Head of caudate nucleus (tissue), 42 donors: ENCODE measurements around the gene NKAIN4.
A peak's percentile ranks its signal among the peaks of the same experiment; 100 is the strongest.

Source experiments
- DNase-seq, 42 donors: peaks; one replicate each; pipeline versions ENCODE4 v3.0.0 to v3.0.0-alpha.2; 2020 to 2021; ENCODE audit warnings: mixed read lengths in 7 of 42
- intact Hi-C: fragments of 100-400 bp; cut with DNase I; formaldehyde crosslinking; loops from one replicate; pipeline ENCODE4 v1.15.0; 2022

Gene NKAIN4

DNA sequence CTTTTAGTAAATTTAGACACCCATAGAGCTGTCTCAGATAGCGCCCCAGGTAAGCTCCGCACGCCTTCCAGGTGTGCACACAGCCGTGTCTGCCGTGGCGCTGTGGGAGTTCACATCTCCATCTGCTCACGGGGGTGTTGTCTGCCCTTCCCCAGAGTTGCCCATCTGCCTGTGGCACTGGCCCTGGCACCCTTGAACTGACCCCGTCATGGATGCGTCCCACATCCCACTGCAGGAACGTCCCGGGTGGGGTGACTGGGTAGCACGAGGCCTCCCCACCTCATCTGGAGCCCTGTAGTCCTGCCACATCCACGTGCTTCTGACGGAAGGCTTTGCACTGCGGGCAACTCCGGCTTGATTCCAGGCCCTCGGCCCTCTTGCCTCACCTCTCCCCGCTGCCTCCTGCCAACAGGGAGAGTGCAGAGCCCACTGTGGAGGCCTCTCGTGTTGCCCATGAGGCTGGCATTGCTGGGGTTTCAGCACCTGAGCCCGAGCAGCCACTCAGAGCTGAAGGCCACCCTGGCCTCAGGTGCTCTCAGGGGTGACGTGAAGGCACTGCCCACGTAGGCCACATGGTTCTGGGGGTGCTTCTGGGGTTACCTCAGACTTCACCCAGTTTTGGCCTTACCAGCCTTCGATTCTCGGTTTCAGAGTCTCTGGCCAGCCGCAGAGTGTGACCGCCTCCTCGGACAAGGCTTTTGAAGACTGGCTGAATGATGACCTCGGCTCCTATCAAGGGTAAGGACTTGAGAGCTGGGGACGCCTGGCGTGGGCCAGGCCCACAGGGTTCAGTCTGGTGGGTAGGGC, 23.4 kb upstream of the NKAIN4 start:
- intact Hi-C loops = no loop called here
- DNase-seq = no peak

DNA sequence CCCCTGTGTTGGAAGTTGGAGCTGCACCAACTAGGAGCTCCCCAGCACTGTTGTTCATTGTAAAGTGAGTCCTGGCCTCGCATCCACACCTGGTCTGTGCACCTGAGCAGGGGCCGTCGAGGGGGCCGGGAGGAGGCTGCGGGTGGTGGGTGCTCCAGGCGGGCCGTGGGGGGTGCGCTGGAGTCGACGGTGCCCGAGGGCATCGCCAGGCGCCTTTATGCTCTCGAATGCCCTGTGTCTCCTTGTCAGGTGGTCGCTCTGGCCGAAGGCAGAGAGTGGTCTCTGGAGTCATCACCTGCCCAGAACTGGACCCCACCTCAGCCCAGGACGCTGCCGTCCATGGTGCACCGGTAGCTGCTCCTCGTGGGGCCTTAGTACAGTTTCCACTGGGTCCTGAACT, 22.7 kb upstream of the NKAIN4 start:
- intact Hi-C loops = no loop called here

DNA sequence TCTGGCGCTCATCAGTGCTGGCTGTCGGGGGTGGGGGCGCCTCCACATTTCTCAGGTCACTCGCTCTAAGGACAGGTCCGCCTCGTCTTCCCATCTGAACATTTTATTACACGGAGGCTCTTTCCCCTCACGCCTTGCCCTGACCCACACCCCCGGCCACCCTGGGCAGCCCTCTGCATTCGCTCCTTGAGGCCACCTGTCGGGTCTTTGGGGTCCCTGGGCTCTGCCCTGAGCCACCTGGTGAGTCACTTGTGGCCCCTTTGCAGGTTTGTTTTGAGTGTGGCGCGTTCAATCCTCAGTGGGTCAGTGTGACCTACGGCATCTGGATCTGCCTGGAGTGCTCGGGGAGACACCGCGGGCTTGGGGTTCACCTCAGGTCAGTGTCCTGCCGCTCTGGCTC, 21.6 kb upstream of the NKAIN4 start:
- intact Hi-C loops = no loop called here
- DNase-seq = no peak

More for the DNA sequence above, 22.7 kb upstream of the NKAIN4 start:
- DNase-seq = no peak

DNA sequence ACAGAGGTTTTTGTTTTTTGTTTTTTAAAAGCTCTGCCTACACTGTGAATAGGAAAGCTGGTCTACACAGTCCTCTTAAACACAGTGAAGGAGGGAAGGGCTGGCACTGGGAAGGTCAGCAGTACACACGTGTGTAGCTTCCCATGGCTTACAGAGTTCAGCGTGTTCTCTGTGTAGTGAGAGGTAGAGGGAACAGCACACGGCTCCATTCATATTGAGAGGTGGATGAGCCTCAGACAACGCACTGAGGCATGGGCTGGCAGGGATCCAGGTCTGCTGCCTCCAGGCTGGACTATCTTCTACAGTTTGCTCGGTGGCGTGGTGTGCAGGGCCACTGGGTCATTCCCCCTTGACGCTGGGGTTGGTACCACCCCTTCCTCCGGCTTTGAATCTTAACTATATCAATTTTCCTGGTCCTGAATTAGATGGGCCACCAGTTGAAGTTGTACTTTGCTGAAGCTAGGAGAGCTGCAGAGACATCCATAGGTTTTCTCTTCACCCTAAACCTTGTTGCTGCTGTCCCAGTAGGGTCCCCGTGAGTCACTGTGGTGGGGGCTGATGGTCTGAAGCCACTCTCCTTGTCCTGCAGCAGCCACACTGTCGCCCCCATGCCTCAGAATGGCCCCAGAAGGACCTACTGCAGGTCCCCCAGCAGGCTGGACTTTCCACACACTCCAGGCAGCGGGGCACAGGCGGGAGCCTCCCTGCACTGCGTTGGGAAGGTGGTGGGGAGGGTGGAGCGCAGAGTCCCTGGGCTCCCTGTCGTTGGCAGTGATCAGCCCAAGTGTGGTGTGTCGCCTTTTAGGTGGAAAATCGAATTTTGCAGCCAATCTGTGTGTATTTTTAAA, 20.3 kb upstream of the NKAIN4 start:
- intact Hi-C loops = no loop called here
- no peak for DNase-seq

DNA sequence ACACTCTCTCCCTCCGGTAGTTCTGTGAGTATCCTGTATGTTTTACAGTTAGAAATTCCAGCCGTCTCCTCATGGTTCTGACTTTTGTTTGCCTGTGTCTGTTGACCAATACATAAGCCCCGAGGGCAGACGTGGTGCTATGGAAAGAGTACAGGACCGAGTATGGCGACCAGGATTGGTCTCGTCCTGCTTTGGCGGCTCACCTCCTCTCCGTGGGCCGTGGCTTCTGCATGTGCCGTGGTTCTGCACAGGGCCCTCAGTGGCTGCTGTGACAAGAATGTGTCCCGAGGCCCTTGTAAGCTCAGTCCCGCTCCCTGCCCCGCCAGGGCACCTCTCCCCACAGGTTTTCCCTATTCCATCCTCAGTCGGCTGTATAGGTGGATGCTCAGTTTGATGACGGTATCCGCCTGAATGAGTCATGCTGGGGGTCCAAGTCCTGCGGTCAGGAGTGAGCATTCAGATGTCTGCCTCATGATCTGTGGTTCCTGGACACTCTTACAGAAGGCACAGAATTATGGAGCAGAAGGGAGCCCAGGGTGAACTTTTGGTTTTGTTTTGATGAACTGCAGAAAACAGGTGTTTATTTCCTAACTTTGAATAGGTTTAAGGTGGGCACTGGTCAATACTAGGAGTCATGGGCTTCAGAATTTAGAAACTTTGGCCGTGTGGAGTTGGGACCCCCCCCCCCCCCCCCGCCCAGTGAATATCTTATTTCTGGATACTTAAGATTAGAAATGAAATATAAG, 19.5 kb upstream of the NKAIN4 start:
- intact Hi-C loops = no loop called here
- no peak for DNase-seq

DNA sequence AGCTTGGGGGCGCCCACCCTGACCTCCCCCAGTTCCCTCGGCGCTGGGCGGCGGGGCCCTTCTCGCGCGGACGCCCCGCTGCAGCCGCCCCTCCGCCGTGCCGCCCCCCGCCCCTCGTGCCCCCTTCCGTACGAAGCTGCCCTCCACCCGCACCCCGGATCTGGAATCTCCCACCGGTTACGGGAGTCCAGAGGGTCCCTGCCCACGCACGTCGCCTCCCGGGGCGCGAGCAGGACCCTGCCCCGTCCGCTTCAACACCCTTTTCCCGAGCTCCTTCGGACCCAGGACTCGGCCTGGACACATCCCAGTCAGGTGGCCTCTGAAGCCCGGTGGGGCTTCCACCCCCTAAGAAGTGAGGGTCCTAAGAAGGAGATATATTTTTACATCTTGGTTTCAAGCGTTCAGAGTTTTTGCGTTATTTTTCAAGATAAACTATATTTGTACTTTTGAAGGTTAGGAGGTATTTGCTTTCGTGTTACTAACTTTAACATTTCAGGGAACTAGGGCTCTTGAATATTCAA, 18.9 kb upstream of the NKAIN4 start:
- intact Hi-C loops = no loop called here
- DNase-seq = no peak

DNA sequence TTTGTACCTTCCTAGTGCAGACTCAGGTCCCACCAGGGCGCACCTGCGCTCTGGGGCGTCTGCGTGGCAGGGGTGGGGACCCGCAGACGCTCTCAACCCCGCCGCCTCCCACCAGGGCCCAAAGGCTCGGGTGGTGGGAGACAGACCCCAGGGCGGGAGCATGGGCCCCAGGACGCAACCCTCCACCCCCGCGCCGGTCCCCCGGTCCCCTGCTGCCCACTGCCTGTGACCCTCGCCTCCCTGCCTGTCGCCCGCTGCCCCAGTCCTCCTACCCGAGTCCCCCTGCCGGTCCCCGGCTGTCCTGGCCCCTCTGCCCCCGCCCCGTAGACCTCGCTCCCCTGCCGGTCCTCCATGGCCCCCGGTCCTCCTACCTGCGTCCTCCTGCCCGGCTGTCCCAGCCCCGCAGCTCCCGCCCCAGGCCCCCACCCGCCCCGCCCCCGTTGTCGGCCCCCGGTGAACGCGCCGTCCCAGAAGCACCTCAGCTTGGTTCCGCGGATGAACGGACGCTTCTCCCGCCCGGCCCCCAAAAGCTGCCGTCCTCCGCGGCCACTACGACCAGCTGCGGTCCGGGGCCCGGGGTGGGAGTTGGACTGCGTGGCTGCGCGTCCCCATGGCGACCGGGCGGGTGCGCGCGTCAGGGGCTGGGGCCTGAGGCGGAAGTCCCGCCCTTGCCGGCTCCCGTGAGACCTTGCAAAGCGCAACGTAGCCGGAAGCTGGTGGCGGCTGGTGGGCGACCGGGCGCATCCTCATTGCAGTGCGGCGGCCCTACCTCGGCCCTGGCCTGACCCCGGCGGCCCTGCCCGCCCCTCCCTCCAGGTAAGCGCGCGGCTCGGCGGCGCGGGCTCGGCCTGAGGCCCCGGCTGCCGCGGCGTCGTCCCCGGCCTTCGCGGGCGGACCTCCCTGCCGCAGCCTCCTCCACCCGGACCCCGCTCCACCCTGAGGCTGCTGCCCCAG, 18.1 kb upstream of the NKAIN4 start, which contains the start of gene ARFGAP1:
TSS of gene ARFGAP1 (plus strand) at position 709 of the 954 bp plus-strand sequence. CDS start 2,768 bp downstream, outside the sequence.
- intact Hi-C loops = no loop called here

DNA sequence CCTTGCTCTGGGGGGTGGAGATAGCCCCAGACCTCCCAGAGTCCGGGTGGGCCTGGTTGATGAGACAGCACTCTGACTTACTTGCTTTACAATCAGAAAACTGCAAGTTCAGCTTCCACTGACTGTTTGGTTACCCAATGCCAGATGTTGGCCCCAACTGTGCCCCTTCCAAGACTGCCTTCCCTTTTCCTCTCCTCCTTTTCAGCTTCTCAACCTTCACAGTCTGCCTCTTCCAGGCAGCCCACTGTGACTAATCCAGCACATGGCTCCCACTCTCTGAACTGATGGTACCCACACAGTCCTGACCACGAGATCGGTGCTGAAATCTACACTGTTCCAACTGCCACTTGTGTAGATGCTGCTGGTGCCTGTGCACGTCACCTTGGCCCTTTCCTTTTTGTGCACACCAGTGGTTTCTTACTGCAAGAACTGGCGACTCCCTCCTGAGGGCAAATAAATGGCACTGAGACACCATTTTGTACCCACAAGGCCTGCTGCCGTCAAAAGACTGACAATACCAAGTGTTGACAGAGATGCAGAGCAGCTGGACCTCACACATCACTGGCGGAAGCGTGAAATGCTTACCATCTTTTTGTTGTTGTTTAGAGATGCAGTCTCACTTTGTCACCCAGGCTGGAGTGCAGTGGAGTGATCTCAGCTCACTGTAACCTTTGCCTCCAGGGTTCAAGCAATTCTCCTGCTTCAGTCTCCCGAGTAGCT, 16.5 kb upstream of the NKAIN4 start:
- intact Hi-C loops = no loop called here
- DNase-seq = no peak

More for the DNA sequence above, 18.1 kb upstream of the NKAIN4 start, which contains the start of gene ARFGAP1:
- peak; percentile 85 to 97 (median 94) for DNase-seq

DNA sequence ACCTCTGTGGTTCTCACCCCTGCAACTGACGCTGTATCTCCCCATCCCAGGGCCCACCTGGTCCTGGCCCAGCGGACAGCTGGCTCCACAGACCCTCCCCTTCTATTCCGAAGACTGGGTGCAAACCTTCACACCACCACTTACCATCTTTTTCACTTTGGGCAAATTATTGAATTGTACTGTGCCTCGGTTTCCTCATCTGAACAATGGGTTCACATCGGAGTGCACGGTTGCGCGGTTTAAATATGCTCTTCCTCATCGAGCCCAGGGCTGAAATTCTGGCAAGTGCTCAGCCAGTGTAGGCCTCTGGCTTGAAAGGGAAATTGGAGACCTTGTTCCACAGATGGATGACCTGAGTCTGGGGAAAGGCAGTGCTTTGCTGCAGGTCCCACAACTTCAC, 15.5 kb upstream of the NKAIN4 start:
- intact Hi-C loops = no loop called here
- no peak for DNase-seq

DNA sequence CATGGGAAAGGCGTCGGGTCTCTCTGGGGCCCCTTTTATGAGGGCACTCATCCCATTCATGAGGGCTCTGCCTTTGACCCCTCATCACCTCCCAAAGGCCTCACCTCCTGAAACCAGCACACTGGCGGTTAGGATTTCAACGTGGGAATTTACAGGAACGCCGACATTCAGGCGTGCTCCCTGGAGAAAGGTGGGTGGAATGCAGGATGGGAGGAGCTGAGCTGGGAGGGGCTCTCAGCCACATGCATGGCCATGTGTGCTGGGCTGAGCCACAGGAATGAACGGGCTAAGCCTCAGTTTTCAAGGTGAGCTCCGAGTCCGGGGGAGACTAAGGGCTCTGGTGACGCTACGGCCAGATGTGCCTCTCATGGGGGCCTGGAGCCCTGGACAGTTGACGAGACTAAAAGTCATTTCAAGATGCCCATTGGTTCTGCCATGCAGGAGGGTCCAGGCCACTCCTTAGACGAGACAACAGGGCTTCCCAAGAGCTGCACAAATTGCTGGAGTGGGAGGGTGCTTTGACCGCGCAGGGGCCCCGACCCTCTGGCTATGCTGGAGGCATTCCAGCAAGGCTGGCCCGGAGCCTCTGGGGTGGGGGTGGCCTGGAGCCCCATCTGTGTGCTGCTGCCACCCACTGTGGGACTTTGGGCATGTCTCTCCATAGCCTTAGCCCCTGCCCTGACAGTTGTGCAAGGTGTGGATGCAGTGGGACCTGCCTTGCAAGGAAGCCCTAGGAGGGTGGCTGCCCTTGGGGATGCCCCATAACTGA, 14.6 kb upstream of the NKAIN4 start:
- DNase-seq = peak in 38 of 42 donors; percentile 16 to 85 (median 52)
- intact Hi-C loops = no loop called here

DNA sequence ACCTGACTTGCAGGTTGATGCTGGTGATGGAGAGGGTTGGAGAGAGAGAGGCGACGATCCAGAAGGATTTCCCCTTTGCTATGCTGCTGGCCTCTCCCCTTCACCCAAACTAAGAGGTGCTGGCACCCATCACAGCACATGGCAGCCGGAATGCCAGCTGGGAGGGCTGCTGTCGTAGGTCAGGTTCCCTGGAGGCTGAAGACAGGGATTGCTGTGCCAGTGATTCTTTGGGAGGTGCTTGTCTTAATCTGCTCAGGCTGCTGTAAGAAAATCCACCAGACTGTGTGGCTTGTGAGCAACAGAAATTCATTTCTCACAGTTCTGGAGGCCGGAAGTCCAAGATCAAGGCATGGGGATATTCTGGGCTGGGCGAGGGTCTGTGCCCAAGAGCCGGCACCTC, 14.0 kb upstream of the NKAIN4 start:
- DNase-seq = no peak
- intact Hi-C loops = no loop called here

DNA sequence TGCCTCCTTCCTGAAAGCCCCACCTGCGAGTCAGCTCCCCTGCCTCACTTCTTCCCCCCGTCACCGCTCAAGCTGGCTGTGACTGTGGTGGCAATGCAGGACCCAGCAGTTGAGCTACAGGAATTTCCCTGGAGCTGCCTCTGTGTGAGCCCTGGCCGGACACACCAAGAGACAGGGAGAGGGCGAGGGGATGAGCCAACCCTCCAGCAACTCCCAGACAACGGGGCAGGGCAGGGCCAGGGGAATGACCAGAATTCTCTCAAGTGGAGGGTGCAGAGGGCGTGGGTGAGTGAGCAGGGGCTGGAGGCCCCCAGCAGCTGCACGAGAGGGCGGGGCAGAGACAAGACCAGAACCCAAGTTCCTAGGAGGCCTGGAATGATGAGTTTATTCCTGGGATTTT, 13.4 kb upstream of the NKAIN4 start:
- no peak for DNase-seq
- intact Hi-C loops = no loop called here

DNA sequence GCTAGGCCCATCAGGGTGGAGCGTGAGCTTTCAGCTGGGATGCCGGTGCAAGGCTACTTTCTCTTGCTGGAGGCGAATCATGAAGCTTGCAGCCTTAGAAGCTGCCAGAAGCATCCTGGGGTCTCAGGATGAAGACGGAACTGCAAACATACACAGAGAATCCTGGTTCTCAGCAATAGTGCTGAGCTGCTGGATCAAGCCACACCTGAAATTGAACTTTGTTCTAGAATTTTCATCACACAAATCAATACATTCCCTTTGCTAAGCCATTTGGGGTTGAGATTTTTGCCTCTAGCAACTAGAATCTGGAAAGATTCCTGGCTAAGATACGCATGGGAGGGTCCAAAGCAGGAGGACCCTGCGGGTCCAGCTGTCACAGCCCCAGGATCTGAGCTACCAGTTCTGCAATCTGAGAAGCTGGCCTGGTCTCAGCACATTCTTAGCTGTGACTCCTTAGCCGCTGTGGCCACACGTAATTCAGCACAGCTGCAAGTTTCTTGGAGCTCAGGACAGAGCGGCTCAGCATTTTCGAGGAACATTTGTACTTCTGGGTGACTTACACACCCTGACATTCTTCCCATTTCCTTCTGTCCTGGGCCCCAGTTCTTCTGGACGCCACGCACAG, 11.7 kb upstream of the NKAIN4 start:
- intact Hi-C loops = no loop called here
- no peak for DNase-seq

DNA sequence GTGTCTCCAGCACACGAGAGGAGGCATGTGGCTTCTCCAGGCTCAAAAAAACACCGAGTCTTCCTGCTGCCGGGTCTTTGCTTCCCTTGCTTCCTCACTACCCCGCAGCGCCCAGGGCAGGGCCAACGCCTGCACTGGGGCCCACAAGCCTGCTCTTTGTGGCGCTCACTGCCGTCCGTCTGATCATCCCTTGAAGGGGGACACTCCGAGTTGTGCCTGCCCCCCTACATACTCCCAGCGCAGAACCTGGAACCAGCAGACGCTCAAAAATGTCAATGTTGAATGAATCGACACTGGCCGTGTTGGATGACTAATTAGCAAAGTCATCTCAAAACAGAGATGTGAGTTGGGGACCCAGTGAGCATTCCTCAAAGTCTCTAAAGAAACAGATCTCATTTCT, 10.3 kb upstream of the NKAIN4 start:
- intact Hi-C loops = no loop called here

DNA sequence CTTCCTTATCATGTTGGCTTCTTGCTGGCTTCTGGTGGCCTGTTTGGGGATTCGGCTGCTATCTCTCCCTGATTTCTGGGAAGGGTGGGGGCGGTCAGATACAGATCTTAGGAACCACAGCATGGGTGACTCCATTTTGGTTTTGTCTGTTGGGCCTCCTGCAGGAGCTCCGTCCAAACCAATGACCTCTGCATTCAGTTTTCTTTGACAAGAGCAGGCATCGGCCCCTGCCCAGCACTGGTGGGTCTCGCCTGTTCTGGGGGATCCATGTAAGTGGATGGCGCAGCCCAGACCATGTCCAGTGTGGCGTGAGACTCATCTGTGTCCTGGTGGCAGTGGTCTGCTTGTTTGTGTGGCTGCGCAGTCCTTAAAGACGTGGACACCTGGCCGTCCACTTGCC, 9.7 kb upstream of the NKAIN4 start:
- DNase-seq = no peak

More for the DNA sequence above, 10.3 kb upstream of the NKAIN4 start:
- peak in 9 of 42 donors; percentile 13 to 65 (median 45) for DNase-seq

DNA sequence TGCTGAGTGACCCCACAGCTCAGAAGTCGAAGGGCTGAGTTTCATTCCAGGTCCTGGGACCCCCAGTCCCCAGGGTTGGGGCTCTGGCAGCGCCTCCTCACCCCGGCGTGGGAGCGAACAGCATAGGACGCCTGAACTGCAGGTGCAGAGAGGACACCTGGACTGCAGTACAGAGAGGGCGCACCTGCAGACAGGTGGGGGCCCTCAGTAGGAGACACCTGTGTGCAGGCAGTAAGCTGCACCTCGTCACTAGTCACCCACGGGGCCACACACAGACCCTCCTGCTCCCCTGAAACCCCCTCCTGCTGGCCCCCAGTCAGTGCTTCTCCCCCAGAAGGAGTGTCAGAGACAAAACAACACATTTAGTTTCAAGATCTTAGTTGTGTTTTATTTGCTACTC, 8.6 kb upstream of the NKAIN4 start:
- intact Hi-C loops = no loop called here
- no peak for DNase-seq

More for the DNA sequence above, 9.7 kb upstream of the NKAIN4 start:
- intact Hi-C loops = no loop called here
